ENCODE results near the gene TMEM202. TPM values are rescaled to one million over a fixed set of nuclear protein-coding genes. Genes with fewer than 3 reads are reported as not detected.

TMEM202 gene
- total and polyA plus RNA-seq, 2 donors from 2014 or later = not detected

DNA sequence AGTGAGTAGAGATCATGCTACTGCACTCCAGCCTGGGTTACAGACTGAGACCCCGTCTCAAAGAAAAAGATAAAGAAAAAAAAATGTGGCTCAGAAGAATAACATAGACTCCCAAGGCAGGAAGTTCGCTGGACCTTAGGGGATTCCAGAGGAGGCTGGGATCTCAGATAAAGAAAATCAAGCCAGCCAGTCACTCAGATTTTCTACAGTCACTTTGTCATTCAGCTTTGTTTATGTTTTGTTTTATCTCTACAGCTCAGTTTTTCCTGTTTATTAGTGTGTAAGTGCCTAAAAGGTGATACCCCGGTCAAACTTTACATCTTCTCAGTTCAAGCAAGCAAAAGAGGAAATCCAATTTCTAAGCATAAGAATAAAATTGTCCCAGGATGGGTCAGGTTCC lies 6.3 kb downstream of the TMEM202 start:
- no peak for DNase-seq
- Histone ChIP-seq H3K36me3 (ENCODE audit: control insufficient read depth in 2 of 3, insufficient read depth in 3 of 3, low read length in 3 of 3) (no peaks in the 10 kb centered on the region), H3K9me3 (ENCODE audit: control insufficient read depth in 2 of 3, insufficient read depth in 1 of 3, low read length in 3 of 3) (no peaks in the 10 kb centered on the region), H3K27ac (ENCODE audit: low read depth in 2 of 2, low read length in 2 of 2) (no peak overlapping the region), H3K4me1 (ENCODE audit: control insufficient read depth in 2 of 3, insufficient read depth in 2 of 3, low read depth in 1 of 3, low read length in 3 of 3) (no peaks in the 10 kb centered on the region), H3K9ac (ENCODE audit: low read length in 3 of 3) (no peak overlapping the region), H3K27me3 (ENCODE audit: control insufficient read depth, insufficient read depth, low read length) (no peaks in the 10 kb centered on the region), H3K4me3 (ENCODE audit: low read length in 3 of 3) (no peak overlapping the region)
- TF ChIP-seq, protein P1, sequence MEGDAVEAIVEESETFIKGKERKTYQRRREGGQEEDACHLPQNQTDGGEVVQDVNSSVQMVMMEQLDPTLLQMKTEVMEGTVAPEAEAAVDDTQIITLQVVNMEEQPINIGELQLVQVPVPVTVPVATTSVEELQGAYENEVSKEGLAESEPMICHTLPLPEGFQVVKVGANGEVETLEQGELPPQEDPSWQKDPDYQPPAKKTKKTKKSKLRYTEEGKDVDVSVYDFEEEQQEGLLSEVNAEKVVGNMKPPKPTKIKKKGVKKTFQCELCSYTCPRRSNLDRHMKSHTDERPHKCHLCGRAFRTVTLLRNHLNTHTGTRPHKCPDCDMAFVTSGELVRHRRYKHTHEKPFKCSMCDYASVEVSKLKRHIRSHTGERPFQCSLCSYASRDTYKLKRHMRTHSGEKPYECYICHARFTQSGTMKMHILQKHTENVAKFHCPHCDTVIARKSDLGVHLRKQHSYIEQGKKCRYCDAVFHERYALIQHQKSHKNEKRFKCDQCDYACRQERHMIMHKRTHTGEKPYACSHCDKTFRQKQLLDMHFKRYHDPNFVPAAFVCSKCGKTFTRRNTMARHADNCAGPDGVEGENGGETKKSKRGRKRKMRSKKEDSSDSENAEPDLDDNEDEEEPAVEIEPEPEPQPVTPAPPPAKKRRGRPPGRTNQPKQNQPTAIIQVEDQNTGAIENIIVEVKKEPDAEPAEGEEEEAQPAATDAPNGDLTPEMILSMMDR (IDR thresholded peaks at IDR 0.05; ENCODE audit: borderline replicate concordance, extremely low read depth, insufficient read depth) = no peak
- intact Hi-C loops (cut with DNase I) = no loop called here
- FAIRE-seq = no peak

GRCh38 chr15:72404841-72405240 lies 6.7 kb downstream of the TMEM202 start:
- Histone ChIP-seq H3K27ac (ENCODE audit: low read depth in 2 of 2, low read length in 2 of 2) (no peak overlapping the region), H3K9ac (ENCODE audit: low read length in 3 of 3) (no peak overlapping the region), H3K4me1 (ENCODE audit: control insufficient read depth in 2 of 3, insufficient read depth in 2 of 3, low read depth in 1 of 3, low read length in 3 of 3) (no peaks in the 10 kb centered on the region), H3K4me3 (ENCODE audit: low read length in 3 of 3) (no peak overlapping the region), H3K27me3 (ENCODE audit: control insufficient read depth, insufficient read depth, low read length) (no peaks in the 10 kb centered on the region), H3K9me3 (ENCODE audit: control insufficient read depth in 2 of 3, insufficient read depth in 1 of 3, low read length in 3 of 3) (no peaks in the 10 kb centered on the region), H3K36me3 (ENCODE audit: control insufficient read depth in 2 of 3, insufficient read depth in 3 of 3, low read length in 3 of 3) (no peaks in the 10 kb centered on the region)
- intact Hi-C loops (cut with DNase I) = no loop called here
- DNase-seq (no peak), FAIRE-seq (no peak)
- TF ChIP-seq, protein P1 (IDR thresholded peaks at IDR 0.05; ENCODE audit: borderline replicate concordance, extremely low read depth, insufficient read depth) = no peak

DNA sequence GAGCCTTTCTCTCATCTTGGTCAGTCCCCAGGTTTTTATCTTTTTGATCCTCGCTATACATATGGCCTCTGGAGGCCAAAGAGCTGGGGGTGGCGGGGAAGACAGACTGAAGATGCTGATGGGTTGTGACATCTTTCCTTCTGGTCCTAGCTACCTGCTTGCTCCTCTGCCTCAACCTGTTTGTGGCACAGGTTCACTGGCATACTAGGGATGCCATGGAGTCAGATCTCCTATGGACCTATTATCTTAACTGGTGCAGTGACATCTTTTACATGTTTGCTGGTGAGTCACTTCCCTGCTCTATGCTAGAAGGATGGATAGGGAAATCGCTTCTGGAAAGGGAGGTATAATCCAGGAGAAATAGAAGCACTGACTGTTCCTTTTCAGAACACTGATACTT lies 8.8 kb downstream of the TMEM202 start:
- TF ChIP-seq, protein P1 (IDR thresholded peaks at IDR 0.05; ENCODE audit: borderline replicate concordance, extremely low read depth, insufficient read depth) = no peak
- Histone ChIP-seq H3K4me1 (ENCODE audit: control insufficient read depth in 2 of 3, insufficient read depth in 2 of 3, low read depth in 1 of 3, low read length in 3 of 3) (no peaks in the 10 kb centered on the region), H3K27ac (ENCODE audit: low read depth in 2 of 2, low read length in 2 of 2) (no peak overlapping the region), H3K36me3 (ENCODE audit: control insufficient read depth in 2 of 3, insufficient read depth in 3 of 3, low read length in 3 of 3) (no peaks in the 10 kb centered on the region), H3K9ac (ENCODE audit: low read length in 3 of 3) (no peak overlapping the region), H3K27me3 (ENCODE audit: control insufficient read depth, insufficient read depth, low read length) (no peaks in the 10 kb centered on the region), H3K9me3 (ENCODE audit: control insufficient read depth in 2 of 3, insufficient read depth in 1 of 3, low read length in 3 of 3) (no peaks in the 10 kb centered on the region), H3K4me3 (ENCODE audit: low read length in 3 of 3) (no peak overlapping the region)
- DNase-seq (no peak), FAIRE-seq (no peak)
- intact Hi-C loops (cut with DNase I) = no loop called here

DNA sequence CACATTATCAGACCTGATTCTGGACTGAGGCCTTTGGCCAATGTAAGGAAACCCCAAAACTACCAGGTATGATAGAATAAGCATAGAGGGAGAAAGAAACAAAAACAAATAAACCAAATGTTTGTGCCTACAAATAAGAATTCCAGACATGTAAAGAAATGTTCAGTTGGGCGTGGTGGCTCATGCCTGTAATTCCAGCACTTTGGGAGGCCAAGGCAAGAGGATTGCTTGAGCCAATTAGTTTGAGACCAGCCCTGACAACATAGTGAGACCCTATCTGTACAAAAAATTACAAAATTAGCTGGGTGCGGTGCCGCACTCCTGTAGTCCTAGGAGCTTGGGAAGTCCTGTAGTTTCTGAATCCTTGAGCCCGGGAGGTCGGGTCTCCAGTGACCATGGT lies 13.0 kb downstream of the TMEM202 start:
- H3K27me3 ChIP-seq (ENCODE audit: control insufficient read depth, insufficient read depth, low read length) = no peaks in the 10 kb centered on the region
- DNase-seq (no peak), FAIRE-seq (no peak)
- no peak overlapping the region for H3K27ac ChIP-seq (ENCODE audit: low read depth in 2 of 2, low read length in 2 of 2)
- intact Hi-C loops (cut with DNase I) = no loop called here
- H3K4me3 ChIP-seq (ENCODE audit: low read length in 3 of 3) = no peak overlapping the region
- no peaks in the 10 kb centered on the region for H3K4me1 ChIP-seq (ENCODE audit: control insufficient read depth in 2 of 3, insufficient read depth in 2 of 3, low read depth in 1 of 3, low read length in 3 of 3)
- TF ChIP-seq, protein P1 (IDR thresholded peaks at IDR 0.05; ENCODE audit: borderline replicate concordance, extremely low read depth, insufficient read depth) = no peak
- no peak overlapping the region for H3K9ac ChIP-seq (ENCODE audit: low read length in 3 of 3)
- no peaks in the 10 kb centered on the region for H3K9me3 ChIP-seq (ENCODE audit: control insufficient read depth in 2 of 3, insufficient read depth in 1 of 3, low read length in 3 of 3)
- H3K36me3 ChIP-seq (ENCODE audit: control insufficient read depth in 2 of 3, insufficient read depth in 3 of 3, low read length in 3 of 3) = no peaks in the 10 kb centered on the region

Data from kidney (tissue), 14 donors.